Measurements from ENCODE around the gene ELK4.

DNA sequence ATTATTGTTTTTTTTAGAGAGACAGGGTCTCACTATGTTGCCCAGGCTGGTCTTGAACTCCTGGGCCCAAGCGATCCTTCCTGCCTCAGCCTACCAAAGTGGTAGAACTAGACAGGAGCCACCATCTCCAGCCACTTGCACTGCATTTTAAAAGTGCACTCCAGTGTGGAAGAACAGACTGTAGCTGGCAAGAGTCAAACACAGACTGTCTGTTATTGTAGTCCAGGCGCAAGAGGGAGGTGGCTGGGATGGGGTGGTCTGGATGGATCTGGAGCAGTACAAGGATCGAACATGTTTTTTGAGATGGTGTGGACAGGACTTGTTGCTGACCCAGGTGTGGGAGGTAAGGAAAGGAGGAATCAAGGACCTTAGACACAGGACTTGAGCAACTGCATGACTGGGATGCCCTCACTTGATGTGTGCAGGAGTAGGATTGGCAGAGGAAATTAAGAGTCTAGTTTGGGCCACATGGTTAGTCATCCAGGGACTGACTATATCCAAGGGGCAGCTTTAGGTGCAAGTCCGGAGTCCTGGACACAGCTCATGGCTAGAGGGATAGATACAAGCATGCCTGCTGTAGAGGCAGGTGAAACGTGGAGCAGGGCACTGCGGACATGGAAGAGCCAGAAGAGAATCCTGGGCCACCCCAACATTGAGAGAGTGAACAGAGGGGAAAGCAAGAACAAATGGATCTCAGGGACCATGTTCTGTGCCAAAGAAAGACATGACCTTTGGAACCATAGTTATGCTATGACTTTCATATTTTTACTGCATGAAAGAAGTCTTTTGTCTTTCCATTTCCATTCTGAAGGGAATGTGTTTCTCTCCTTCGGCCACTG, 42.0 kb downstream of the ELK4 start:
- TF ChIP-seq, protein P1, sequence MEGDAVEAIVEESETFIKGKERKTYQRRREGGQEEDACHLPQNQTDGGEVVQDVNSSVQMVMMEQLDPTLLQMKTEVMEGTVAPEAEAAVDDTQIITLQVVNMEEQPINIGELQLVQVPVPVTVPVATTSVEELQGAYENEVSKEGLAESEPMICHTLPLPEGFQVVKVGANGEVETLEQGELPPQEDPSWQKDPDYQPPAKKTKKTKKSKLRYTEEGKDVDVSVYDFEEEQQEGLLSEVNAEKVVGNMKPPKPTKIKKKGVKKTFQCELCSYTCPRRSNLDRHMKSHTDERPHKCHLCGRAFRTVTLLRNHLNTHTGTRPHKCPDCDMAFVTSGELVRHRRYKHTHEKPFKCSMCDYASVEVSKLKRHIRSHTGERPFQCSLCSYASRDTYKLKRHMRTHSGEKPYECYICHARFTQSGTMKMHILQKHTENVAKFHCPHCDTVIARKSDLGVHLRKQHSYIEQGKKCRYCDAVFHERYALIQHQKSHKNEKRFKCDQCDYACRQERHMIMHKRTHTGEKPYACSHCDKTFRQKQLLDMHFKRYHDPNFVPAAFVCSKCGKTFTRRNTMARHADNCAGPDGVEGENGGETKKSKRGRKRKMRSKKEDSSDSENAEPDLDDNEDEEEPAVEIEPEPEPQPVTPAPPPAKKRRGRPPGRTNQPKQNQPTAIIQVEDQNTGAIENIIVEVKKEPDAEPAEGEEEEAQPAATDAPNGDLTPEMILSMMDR (IDR thresholded peaks at IDR 0.05) = no peak
- no peak for TF ChIP-seq POLR2A (IDR thresholded peaks at IDR 0.05)
- TF ChIP-seq EP300 (IDR thresholded peaks at IDR 0.05) = no peak

Measured in ovary (tissue), 3 donors.